ENCODE measurements around the gene SOX21. TPM values are rescaled to one million over a fixed set of nuclear protein-coding genes. Genes with fewer than 3 reads are reported as not detected.

The SOX21 gene
- total and polyA plus RNA-seq, 2 donors from 2014 or later: not detected

DNA sequence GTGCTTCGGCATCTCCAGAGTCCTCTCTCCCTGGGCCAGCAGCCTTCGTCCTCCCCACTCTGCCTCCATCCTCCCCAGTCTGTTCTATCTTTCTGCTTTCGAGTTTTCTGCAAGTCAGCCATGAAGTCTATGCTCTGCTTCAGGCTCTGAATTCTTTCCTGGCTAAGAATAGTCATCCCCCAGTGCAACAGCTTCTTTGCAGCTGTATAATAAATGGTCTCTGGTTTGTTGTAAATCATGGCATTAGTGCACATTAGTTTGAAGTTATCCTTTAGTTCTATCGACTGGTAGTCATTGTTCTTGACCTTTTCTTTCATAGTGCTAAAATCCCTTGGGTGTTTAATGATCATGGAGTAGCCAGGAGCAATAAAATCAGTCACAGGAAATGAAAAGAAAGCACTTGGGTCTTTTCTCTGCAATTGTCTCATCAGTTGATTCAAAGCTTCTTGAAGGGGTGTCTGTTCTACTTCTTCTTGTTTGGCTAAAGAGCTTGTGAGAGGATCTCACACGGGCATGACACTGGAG is 46.2 kb upstream of the SOX21 start:
- no peak overlapping the region for H3K27ac ChIP-seq (ENCODE audit: low read depth in 2 of 2, low read length in 2 of 2)
- intact Hi-C loops (cut with DNase I): no loop called here
- FAIRE-seq (no peak), DNase-seq (no peak)
- no peaks in the 10 kb centered on the region for H3K36me3 ChIP-seq (ENCODE audit: control insufficient read depth in 2 of 3, insufficient read depth in 3 of 3, low read length in 3 of 3)
- no peaks in the 10 kb centered on the region for H3K27me3 ChIP-seq (ENCODE audit: control insufficient read depth, insufficient read depth, low read length)
- no peak overlapping the region for H3K9ac ChIP-seq (ENCODE audit: low read length in 3 of 3)
- H3K4me3 ChIP-seq (ENCODE audit: low read length in 3 of 3): no peak overlapping the region
- TF ChIP-seq, protein P1, sequence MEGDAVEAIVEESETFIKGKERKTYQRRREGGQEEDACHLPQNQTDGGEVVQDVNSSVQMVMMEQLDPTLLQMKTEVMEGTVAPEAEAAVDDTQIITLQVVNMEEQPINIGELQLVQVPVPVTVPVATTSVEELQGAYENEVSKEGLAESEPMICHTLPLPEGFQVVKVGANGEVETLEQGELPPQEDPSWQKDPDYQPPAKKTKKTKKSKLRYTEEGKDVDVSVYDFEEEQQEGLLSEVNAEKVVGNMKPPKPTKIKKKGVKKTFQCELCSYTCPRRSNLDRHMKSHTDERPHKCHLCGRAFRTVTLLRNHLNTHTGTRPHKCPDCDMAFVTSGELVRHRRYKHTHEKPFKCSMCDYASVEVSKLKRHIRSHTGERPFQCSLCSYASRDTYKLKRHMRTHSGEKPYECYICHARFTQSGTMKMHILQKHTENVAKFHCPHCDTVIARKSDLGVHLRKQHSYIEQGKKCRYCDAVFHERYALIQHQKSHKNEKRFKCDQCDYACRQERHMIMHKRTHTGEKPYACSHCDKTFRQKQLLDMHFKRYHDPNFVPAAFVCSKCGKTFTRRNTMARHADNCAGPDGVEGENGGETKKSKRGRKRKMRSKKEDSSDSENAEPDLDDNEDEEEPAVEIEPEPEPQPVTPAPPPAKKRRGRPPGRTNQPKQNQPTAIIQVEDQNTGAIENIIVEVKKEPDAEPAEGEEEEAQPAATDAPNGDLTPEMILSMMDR (IDR thresholded peaks at IDR 0.05; ENCODE audit: borderline replicate concordance, extremely low read depth, insufficient read depth): no peak
- H3K4me1 ChIP-seq (ENCODE audit: control insufficient read depth in 2 of 3, insufficient read depth in 2 of 3, low read depth in 1 of 3, low read length in 3 of 3): no peaks in the 10 kb centered on the region
- H3K9me3 ChIP-seq (ENCODE audit: control insufficient read depth in 2 of 3, insufficient read depth in 1 of 3, low read length in 3 of 3): no peaks in the 10 kb centered on the region

DNA sequence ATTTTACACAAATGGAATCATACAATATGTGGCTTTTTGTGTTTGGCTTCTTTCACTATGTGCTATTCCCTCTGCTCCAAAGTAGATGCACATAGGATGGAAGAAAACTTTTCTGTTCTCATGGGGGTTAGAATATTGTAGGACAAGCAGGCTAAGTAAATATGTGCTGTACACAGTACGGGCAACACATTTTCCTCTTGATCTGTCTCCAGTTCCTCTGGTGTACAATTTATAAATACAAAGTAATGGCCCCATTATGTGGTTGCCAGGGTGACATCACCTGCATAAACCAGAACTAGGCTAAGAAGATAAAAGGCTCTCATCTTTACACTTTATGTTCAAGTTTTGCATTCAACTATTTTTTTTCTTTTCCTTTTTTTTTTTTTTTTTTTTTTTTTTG is 41.0 kb upstream of the SOX21 start:
- intact Hi-C loops (cut with DNase I): no loop called here
- TF ChIP-seq, protein P1 (IDR thresholded peaks at IDR 0.05; ENCODE audit: borderline replicate concordance, extremely low read depth, insufficient read depth): no peak
- Histone ChIP-seq H3K9ac (ENCODE audit: low read length in 3 of 3) (no peak overlapping the region), H3K9me3 (ENCODE audit: control insufficient read depth in 2 of 3, insufficient read depth in 1 of 3, low read length in 3 of 3) (no peaks in the 10 kb centered on the region), H3K4me1 (ENCODE audit: control insufficient read depth in 2 of 3, insufficient read depth in 2 of 3, low read depth in 1 of 3, low read length in 3 of 3) (no peaks in the 10 kb centered on the region), H3K27me3 (ENCODE audit: control insufficient read depth, insufficient read depth, low read length) (no peaks in the 10 kb centered on the region), H3K27ac (ENCODE audit: low read depth in 2 of 2, low read length in 2 of 2) (no peak overlapping the region), H3K4me3 (ENCODE audit: low read length in 3 of 3) (no peak overlapping the region), H3K36me3 (ENCODE audit: control insufficient read depth in 2 of 3, insufficient read depth in 3 of 3, low read length in 3 of 3) (no peaks in the 10 kb centered on the region)
- no peak for DNase-seq
- no peak for FAIRE-seq

DNA sequence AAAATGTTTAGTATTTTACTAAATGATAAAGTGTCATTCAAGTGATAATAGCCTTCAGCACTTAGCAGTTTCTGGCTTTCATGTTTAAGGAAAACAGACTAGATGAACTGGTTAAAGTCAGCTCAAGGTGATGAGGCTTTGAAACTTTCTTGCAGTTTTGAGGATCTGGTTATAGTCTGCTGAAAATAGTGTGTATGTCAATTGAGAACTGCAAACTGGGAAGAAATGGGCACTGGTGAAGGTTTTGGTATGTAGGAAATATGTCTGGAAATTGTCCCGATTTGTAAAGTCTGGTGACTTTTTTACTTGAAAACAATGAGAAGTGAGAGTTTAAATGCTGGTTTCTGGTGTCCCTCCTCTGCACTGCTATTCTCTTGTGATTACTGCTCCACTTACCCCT is 36.8 kb upstream of the SOX21 start:
- FAIRE-seq (no peak), DNase-seq (no peak)
- intact Hi-C loops (cut with DNase I): no loop called here
- no peaks in the 10 kb centered on the region for H3K9me3 ChIP-seq (ENCODE audit: control insufficient read depth in 2 of 3, insufficient read depth in 1 of 3, low read length in 3 of 3)
- no peak overlapping the region for H3K9ac ChIP-seq (ENCODE audit: low read length in 3 of 3)
- H3K36me3 ChIP-seq (ENCODE audit: control insufficient read depth in 2 of 3, insufficient read depth in 3 of 3, low read length in 3 of 3): no peaks in the 10 kb centered on the region
- H3K27me3 ChIP-seq (ENCODE audit: control insufficient read depth, insufficient read depth, low read length): no peaks in the 10 kb centered on the region
- H3K4me3 ChIP-seq (ENCODE audit: low read length in 3 of 3): no peak overlapping the region
- no peaks in the 10 kb centered on the region for H3K4me1 ChIP-seq (ENCODE audit: control insufficient read depth in 2 of 3, insufficient read depth in 2 of 3, low read depth in 1 of 3, low read length in 3 of 3)
- no peak overlapping the region for H3K27ac ChIP-seq (ENCODE audit: low read depth in 2 of 2, low read length in 2 of 2)
- TF ChIP-seq, protein P1 (IDR thresholded peaks at IDR 0.05; ENCODE audit: borderline replicate concordance, extremely low read depth, insufficient read depth): no peak

DNA sequence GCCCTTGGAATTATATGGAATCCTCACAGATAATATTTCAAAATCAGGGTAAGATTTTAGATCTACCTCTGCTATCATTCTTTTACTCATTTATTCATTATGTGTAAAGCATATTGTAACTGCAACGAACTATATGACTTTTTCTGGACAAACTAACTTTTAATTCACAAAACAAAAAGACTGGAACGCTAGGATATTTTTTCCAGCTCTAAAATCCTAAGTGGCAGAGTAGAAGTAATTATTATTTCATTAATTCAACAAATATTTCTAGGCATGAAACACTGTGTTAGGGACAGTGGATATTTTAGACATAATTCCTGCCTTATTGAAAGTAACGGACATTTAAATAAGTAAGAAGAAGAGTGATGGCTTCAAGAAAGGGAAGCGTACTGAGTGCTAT is 26.9 kb upstream of the SOX21 start:
- no peaks in the 10 kb centered on the region for H3K36me3 ChIP-seq (ENCODE audit: control insufficient read depth in 2 of 3, insufficient read depth in 3 of 3, low read length in 3 of 3)
- intact Hi-C loops (cut with DNase I): no loop called here

More for the DNA sequence above, 26.9 kb upstream of the SOX21 start:
- Histone ChIP-seq H3K4me3 (ENCODE audit: low read length in 3 of 3) (no peak overlapping the region), H3K9ac (ENCODE audit: low read length in 3 of 3) (no peak overlapping the region), H3K4me1 (ENCODE audit: control insufficient read depth in 2 of 3, insufficient read depth in 2 of 3, low read depth in 1 of 3, low read length in 3 of 3) (no peaks in the 10 kb centered on the region), H3K9me3 (ENCODE audit: control insufficient read depth in 2 of 3, insufficient read depth in 1 of 3, low read length in 3 of 3) (peaks cover 0 to 3% (median 0%) of the 10 kb centered on the region in 3 donors), H3K27me3 (ENCODE audit: control insufficient read depth, insufficient read depth, low read length) (no peaks in the 10 kb centered on the region), H3K27ac (ENCODE audit: low read depth in 2 of 2, low read length in 2 of 2) (no peak overlapping the region)
- FAIRE-seq: no peak
- TF ChIP-seq, protein P1 (IDR thresholded peaks at IDR 0.05; ENCODE audit: borderline replicate concordance, extremely low read depth, insufficient read depth): no peak
- DNase-seq: no peak
